Liver (tissue), 3 donors: ENCODE results near the gene LRRC25.

Experiments used
- ATF3 ChIP-seq: IDR thresholded peaks from 2 replicates; pipeline ENCODE4 v1.6.1; 2016; ENCODE audit warnings: antibody characterized with exemption
- CTCF ChIP-seq: fragments of 150-350 bp; IDR thresholded peaks from 2 replicates; pipeline ENCODE4 v1.5.1; 2017; ENCODE audit warnings: improper control_type of control experiment, low read depth, low read length; ENCODE audit not compliant: missing input control
- FOXA1 ChIP-seq: IDR thresholded peaks from 2 replicates; pipeline ENCODE4 v1.6.1; 2016; ENCODE audit warnings: antibody characterized with exemption
- JUND ChIP-seq, 2 donors: IDR thresholded peaks; 2 replicates each; pipeline ENCODE4 v1.6.1; 2016; ENCODE audit warnings: antibody characterized with exemption in 2 of 2
- RAD21 ChIP-seq, 2 donors: IDR thresholded peaks; 2 replicates each; pipeline ENCODE4 v1.6.1; 2016; ENCODE audit warnings: antibody characterized with exemption in 2 of 2, mild to moderate bottlenecking in 2 of 2
- RXRA ChIP-seq, 2 donors: IDR thresholded peaks; 2 replicates each; pipeline ENCODE4 v1.6.1; 2017 to 2018; ENCODE audit warnings: antibody characterized with exemption in 2 of 2, mild to moderate bottlenecking in 1 of 2
- YY1 ChIP-seq: IDR thresholded peaks from 2 replicates; pipeline ENCODE4 v1.6.1; 2016; ENCODE audit warnings: antibody characterized with exemption, mild to moderate bottlenecking
- TF ChIP-seq, protein P1 (sequence below): IDR thresholded peaks from 2 replicates; pipeline ENCODE4 v1.6.1; 2016; ENCODE audit warnings: antibody characterized with exemption
- donor health status: healthy.
- donor health status: healthy.

GRCh38 chr19:18435178-18435841 lies 37.9 kb upstream of the LRRC25 start:
- TF ChIP-seq CTCF (no peak), RAD21 (IDR thresholded peaks at IDR 0.05) (no peak), JUND (IDR thresholded peaks at IDR 0.05) (no peak), FOXA1 (no peak), ATF3 (no peak), YY1 (no peak), RXRA (IDR thresholded peaks at IDR 0.05) (no peak)
- TF ChIP-seq, protein P1, sequence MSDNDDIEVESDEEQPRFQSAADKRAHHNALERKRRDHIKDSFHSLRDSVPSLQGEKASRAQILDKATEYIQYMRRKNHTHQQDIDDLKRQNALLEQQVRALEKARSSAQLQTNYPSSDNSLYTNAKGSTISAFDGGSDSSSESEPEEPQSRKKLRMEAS: no peak
